GM19035 (cell line): ENCODE measurements around the gene ELK4.
"Not testable (repeated sequence)": the region's sequence is repeated elsewhere in the genome, so short reads cannot be mapped to it uniquely, and the experiment has no call there.

ENCODE experiments used
- ATAC-seq: cut with Tn5 transposase; IDR thresholded peaks from one replicate; pipeline ENCODE4 v1.9.1; 2021; ENCODE audit not compliant: unreplicated experiment

Gene ELK4

DNA sequence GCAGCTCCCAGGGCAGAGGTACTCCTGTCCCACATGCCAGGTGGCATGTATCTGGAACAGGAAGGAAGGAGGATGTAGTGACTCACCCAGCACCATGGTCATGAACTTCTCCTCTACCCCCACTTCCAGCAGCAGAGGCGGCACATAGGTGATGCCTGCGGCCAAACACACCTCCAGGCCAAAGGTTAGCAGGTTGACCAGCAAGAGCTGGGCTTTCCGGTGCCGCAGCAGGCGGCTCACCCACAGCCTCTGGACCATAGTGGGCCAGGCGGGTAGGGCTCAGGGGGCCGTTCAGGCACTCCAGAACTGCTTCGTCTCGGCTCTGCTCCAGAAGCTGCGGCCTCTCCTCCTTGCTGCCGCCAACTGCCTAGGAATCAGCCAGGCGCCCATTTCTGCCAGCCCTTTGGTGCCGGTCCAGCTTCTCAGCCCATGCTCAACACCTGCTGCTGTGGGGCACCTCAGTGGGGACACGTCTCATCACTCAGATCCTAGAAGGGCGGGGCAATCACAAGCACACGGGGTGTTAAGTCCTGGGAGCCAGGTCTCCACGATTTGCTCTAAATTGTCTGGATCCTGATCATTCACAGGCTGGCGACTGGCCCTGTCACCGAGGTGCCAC is 32.7 kb upstream of the ELK4 start:
- no peak for ATAC-seq

DNA sequence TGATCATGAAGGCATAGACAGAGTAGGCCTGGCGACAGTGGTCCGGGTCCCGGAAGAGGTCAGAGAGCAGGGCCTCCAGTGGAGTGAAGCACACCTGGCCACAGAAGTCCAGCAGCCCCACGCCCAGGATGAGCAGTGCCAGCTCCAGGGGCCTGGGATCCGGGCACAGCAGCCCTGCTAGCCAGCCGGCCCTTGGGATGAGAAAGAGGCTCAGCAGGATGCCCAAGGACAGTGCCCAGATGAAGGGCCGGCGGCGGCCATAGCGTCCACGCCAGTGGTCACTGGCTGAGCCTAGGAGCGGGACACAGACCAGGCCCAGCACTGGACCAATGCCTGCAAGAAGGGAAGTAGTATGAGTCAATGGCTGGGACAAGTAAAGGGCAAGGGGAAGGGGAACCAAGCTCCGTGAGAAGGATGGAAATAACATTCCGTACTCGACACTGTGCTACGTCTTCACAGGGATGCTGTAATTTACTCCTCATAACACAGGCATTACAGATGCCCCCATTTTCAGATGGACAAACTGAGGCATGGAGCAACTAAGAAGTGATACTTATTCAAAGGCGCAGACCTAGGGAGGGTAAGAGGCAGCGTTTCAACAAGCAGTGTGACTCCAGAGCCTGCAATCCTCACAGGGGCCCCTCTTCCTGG is 31.6 kb upstream of the ELK4 start:
- ATAC-seq, result no peak

DNA sequence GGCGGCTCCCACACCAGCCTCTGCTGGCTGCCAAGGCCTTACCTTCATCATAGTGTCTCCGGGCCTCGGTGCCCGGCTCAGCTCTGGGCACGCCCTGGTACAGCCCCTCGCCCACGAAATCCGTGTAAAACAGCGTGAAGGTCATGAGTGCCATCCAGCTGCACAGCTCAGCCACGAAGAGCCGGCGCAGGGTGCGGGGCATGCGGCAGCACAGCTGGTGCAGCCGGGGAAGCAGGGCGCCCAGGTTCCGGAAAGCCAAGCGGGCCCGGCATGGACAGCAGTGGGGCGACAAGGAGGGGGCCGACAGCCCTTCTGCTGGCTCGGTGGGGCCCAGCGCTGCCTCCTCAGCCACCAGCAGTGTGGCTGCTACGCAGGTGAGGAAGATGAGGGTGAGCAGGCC is 31.0 kb upstream of the ELK4 start:
- ATAC-seq, result no peak

DNA sequence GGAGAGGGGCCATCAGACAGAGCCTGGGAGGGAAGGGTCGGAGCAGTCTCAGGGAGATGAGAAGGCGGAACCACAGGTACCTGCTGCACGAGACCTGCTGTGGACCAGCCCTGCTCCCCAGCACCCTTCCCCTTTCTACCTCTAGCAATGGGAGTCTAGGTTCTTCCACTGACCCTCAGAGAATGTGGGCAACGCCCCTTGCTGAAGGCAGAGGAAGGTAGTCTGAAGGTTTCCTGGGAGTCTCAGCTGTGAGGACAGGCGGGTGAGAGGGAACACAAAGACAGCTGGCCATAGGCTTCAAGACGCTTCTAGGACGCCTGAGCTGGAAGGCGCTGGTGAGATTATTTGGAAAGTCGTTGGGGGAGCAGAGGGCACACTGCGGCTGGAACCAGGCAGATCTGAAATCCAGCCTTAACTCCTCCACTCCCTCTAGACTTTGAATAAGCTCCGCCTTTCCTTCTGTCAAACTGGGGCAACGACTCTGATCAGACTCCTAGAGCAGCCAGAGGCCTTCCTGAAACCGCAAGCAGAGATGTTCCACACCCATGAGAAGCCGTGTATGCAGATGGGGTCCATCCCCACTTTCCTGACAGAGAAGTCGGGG is 30.4 kb upstream of the ELK4 start:
- no peak for ATAC-seq

DNA sequence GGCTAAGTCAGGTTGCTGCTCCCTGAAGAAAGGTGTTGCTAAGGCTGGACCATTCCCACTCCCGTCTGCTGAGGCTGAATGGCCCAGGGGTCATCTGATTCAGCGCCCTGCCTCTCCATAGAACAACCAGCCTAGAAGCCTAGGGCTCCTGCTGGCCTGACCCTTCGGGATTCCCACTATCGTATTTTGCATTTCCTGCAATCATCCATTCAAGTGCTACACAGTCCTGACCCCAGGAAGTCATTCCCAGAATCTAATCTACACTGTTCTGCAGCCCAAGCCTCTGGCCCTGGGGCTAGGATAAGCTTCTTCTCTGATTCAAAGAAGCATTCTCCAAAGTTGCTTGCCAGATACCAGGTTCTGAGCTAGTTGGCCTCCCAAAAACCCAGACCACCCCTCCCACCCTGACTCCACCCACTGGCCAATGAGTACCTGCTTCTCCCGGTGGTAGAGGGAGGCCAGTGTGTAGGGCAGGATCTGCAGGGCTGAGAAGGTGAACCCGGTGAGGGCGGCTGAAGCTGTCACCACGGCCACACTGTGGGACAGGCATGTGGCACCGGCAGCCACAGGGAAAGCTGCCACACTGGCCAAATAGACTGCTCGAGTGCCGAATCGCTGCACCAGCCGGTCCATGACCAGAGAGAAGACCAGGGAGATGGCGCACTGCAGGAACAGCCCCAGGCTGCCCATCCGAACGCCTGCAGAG is 29.8 kb upstream of the ELK4 start:
- ATAC-seq, result no peak

DNA sequence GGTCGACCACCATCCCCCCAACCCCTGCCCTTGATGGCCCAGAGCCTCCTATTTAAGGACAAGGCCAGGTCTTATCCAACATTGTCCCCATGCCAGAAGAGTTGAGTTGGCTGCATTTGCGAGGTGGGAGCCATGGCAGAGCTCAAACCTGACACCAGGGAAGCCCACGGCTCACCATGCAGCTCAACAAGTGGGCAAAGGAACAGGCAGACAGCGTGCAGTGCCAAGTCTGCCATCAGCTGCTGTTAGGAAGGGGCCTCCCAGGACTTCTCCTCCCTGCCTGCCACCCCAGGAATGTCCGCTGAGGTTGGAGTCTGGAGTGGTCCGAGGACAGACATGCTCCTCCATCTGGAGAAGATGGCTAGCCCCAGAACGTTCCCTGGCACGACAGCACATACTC is 28.6 kb upstream of the ELK4 start:
- ATAC-seq, result no peak

DNA sequence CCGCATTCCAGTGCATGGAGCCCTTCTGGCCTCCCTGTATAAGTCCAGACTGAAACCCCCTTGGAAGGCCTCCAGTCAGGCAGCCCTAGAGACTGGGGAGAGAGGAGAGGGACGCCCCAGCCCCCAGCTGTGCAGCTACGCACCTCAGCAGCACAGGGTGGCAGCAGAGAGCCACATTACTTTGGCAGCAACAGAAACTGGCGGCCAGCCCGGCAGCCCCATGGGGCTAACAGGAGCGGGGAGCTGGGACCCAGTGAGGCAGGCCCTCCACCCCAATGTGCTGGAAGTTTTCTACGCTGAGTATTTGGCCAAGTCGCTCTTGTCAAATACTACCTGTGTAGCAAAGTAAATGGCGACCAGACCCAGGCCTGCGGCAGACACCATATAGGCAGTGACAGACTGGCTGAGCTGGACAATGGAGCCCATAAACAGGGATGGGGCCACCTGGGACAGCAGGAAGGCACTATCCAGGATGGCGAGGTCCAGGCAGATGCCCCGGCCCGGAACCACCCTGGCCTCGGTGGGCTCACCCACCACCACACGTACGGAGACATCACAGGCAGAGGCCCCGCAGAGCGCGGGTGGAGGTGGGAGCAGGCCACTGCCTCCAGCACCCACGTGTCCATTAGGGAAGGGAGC is 27.3 kb upstream of the ELK4 start:
- ATAC-seq, result no peak

- ATAC-seq, result no peak
Measured at GRCh38 chr1:205656236-205656635, 24.4 kb upstream of the ELK4 start.

GRCh38 chr1:205652984-205653383 is 21.2 kb upstream of the ELK4 start:
- no peak for ATAC-seq

- ATAC-seq, result no peak
Measured at GRCh38 chr1:205650241-205650640, 18.4 kb upstream of the ELK4 start.

DNA sequence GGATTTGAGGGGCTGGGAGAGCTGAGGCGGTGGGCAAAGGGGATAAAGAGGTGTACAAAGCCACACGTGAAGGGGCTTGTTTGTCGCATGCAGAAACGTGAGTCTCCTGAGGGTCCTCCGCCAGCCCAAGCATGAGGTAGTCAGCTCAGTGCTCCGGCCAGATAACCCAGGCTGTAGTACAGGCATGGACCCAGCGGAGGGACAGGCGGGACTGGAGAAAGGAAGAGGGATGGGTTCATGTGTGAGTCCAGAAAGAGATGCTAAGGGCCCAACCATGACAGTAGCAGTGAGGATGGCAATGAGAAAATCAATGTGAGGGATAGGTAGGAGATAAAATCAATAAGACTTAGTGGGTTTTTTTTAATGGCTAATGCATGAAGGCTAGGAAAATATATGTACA is 13.7 kb upstream of the ELK4 start:
- no peak for ATAC-seq

DNA sequence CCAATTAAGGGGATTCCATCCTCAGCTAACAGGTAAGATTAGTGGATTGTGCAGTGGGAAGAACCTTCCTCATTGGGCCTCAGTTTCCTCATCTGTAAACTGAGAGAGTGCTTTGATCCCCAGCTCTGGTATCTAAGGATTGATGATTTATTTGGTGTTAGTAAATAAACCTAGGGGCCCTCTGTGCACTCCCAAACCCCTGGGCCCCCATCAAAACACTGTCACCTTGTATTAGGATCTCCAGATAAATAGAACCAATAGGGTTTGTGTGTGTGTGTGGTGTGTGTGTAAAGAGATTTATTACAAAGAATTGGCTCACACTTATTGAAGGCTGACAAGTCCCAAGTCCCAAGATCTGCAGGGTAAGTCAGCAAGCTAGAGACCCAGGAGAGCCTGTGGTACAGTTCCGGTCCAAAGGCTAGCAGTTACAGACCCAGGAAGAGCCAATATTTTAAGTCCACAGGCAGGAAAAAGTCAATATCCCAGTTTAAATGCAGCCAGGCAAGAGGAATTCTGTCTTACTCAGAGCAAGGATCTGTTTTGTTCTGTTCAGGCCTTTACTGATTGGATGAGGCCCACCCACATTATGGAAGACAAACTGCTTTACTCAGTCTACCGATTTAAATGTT is 11.0 kb upstream of the ELK4 start:
- no peak for ATAC-seq

DNA sequence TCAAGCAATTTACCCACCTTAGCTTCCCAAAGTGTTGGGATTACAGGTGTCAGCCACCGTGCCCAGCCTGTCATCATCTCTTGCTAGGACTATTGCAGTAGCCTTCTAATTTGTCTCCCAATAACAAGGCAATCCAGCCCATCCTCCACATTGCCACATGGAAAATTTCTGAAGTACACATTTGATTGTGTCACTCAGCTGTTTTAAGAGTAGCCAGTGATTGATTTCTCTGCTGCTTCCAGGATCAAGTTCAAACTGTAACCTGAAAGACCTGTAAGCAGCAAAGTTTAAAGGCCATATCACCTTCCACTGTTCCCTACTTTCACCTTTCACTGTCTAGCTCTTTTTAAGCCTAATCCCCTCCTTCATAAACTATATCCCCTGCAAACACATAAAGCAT is 7.8 kb upstream of the ELK4 start:
- ATAC-seq, result no peak

GRCh38 chr1:205637854-205638468 is 6.2 kb upstream of the ELK4 start:
- no peak for ATAC-seq

DNA sequence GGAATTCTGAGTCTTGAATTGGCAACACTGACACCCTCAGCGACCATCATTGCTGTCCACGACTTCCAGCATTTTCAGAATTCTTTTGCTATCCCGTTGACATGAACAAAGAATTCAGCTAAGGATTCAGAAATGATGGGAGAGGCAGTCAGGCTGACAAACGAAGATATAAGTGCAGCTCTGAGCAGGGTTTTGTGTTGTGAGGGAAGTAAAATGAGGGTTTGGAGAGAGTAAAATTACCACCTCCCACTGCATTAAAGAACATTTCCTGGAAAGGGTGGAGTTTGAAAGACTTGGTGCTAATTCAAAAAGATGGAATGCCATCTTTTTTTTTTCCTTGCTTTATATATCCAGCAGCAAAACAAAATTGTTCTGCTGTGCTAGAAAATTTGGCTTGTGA is 4.9 kb upstream of the ELK4 start:
- ATAC-seq, result no peak

DNA sequence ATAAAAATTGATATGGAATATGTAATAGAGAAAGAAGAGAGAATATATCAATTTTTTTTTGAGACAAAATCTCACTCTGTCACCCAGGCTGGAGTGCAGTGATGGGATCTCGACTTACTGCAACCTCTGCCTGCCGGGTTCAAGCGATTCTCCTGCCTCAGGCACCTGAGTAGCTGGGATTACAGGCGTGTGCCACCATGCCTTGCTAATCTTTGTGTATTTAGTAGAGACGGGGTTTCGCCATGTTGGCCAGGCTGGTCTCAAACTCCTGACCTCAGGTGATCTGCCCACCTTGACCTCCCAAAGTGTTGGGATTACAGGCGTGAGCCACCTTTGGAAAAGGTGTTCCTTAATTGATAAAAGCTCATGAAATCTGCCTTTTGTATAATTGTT is 4.3 kb upstream of the ELK4 start:
- not testable (repeated sequence) for ATAC-seq

DNA sequence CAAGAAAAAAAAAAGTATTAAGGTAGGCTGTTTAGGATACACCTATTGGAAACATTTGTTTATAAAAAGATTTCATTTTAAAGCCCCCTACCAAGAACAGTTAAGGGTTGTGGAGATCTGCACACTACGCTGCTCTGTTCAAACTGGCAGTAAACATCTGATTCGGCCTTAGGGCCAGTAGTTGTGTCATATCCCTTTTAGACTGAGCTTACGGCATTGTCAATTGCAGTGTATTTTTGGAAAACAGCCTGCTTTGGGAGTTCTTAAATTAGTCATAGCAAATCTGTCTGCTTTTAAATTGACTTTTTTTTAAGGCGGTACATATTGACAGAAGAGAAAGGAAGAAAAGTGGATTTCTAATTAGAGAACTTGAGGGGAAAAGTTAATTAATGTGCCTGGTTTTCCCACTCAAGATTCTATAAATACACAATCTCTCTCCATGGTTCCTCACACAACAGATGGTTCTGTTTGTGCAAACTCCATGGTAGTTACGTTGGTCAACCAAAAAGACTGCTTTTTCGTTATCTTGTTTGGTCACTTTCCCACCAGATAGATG is 1.7 kb upstream of the ELK4 start:
- ATAC-seq, result no peak

- no peak for ATAC-seq
Measured at GRCh38 chr1:205632669-205633169, 908 bp upstream of the ELK4 start.

GRCh38 chr1:205631010-205631767 is 622 bp downstream of the ELK4 start:
- peak; percentile 63 for ATAC-seq

DNA sequence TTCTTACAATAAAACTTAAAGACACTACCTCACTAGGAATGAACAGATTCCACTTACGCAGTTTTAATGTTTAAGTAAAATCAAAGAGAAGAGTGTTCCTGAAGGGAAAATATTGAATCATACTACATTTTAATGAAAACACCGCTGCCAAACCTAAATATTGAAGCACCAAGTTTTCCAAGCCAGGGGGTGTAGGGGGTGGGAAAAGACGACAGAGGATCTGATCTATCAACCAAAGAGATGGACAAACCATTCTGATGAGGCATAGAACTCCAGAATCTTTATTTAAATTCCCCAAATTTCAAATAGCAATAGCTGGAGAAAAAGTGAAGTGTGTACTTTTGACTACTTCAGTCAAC is 1.2 kb downstream of the ELK4 start:
- no peak for ATAC-seq
